HG03280 (cell line): ENCODE measurements around the gene NRP1.
A peak's percentile ranks its signal among the peaks of the same experiment; 100 is the strongest.

Source experiments
- ATAC-seq: cut with Tn5 transposase; IDR thresholded peaks from one replicate; pipeline ENCODE4 v1.9.1; 2021; ENCODE audit warnings: mild to moderate bottlenecking, moderate library complexity; ENCODE audit not compliant: unreplicated experiment

NRP1 gene

GRCh38 chr10:33192190-33192589, 142.3 kb downstream of the NRP1 start:
- ATAC-seq = no peak

- ATAC-seq = no peak
Observed at GRCh38 chr10:33190406-33190805, 144.1 kb downstream of the NRP1 start.

GRCh38 chr10:33189808-33190207, 144.7 kb downstream of the NRP1 start:
- no peak for ATAC-seq

GRCh38 chr10:33189363-33189762, 145.1 kb downstream of the NRP1 start:
- ATAC-seq = no peak

- ATAC-seq = no peak
Observed at GRCh38 chr10:33187427-33187999, 147.0 kb downstream of the NRP1 start.

- ATAC-seq = no peak
Observed at GRCh38 chr10:33186150-33186549, 148.3 kb downstream of the NRP1 start.

GRCh38 chr10:33183655-33184054, 150.8 kb downstream of the NRP1 start:
- no peak for ATAC-seq

- no peak for ATAC-seq
Observed at GRCh38 chr10:33180921-33181320, 153.5 kb downstream of the NRP1 start.

- ATAC-seq = no peak
Observed at GRCh38 chr10:33180390-33180789, 154.1 kb downstream of the NRP1 start.

- ATAC-seq = no peak
Observed at GRCh38 chr10:33179067-33179466, 155.4 kb downstream of the NRP1 start.

GRCh38 chr10:33178026-33178755, 156.3 kb downstream of the NRP1 start:
- no peak for ATAC-seq

GRCh38 chr10:33176688-33177087, 157.8 kb downstream of the NRP1 start:
- no peak for ATAC-seq

- ATAC-seq = no peak
Observed at GRCh38 chr10:33174674-33175434, 159.6 kb downstream of the NRP1 start.

GRCh38 chr10:33165911-33166310, 168.6 kb downstream of the NRP1 start:
- no peak for ATAC-seq

GRCh38 chr10:33164060-33164709, 170.3 kb downstream of the NRP1 start:
- no peak for ATAC-seq

GRCh38 chr10:33162248-33162575, 172.3 kb downstream of the NRP1 start:
- no peak for ATAC-seq

- no peak for ATAC-seq
Observed at GRCh38 chr10:33161550-33162247, 172.8 kb downstream of the NRP1 start.

GRCh38 chr10:33160151-33160550, 174.3 kb downstream of the NRP1 start:
- no peak for ATAC-seq

GRCh38 chr10:33157103-33157502, 177.4 kb downstream of the NRP1 start:
- no peak for ATAC-seq

- ATAC-seq = peak; percentile 61
Observed at GRCh38 chr10:33155720-33156638, 178.5 kb downstream of the NRP1 start.
